Frontal cortex (tissue), 4 donors: ENCODE measurements around the gene ENTHD1. TPM values are rescaled to one million over a fixed set of nuclear protein-coding genes. Genes with fewer than 3 reads are reported as not detected.

Experiments used
- DNase-seq, 2 donors: peaks; one replicate each; pipeline ENCODE4 v3.0.0; 2012; ENCODE audit warnings: low spot score in 2 of 2
- FAIRE-seq: peaks from 2 replicates; lab custom pipeline; 2012; peaks lifted over from hg19 to GRCh38; lab: Jason Lieb, UNC
- small RNA-seq: library from RNA; depleted of rRNA; stranded (forward); fragments of <200 nt; gene quantifications from one replicate; pipeline ENCODE3, GENCODE V24; 2014
- total RNA-seq: library from RNA; depleted of rRNA; stranded (reverse); fragments of >200 nt; gene quantifications from one replicate; pipeline ENCODE4 v1.2.3, GENCODE V29; 2014
- donor health status: control.
- donor health status: control.
- donor health status: control.

Gene ENTHD1
- total RNA-seq, 1 donor from 2014 or later = under 0.01 TPM

GRCh38 chr22:39703928-39704639 lies 189.5 kb downstream of the ENTHD1 start:
- DNase-seq (no peak), FAIRE-seq (no peak)

- DNase-seq = no peak
- no peak for FAIRE-seq
Observed at GRCh38 chr22:39703091-39703490, 190.5 kb downstream of the ENTHD1 start.

DNA sequence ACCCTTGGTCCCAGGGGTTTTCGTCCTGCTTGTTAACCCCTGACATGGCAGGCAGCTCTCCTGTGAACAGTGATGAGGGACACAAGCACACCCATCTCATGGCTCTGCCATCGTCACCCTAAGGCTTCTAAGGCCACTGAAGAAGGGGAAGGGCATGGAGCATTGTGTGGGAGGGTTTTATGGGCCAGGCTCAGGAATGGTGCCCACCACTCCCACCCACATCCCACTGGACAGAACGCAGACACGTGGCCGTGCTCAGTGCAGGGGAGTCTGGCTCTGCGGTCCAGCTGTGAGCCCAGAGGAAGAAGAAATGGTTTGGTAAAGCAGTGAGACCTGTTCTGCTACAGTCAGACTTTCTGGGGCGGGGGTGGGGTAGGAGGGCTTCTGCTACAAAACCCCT lies 193.0 kb downstream of the ENTHD1 start:
- DNase-seq (no peak), FAIRE-seq (no peak)

DNA sequence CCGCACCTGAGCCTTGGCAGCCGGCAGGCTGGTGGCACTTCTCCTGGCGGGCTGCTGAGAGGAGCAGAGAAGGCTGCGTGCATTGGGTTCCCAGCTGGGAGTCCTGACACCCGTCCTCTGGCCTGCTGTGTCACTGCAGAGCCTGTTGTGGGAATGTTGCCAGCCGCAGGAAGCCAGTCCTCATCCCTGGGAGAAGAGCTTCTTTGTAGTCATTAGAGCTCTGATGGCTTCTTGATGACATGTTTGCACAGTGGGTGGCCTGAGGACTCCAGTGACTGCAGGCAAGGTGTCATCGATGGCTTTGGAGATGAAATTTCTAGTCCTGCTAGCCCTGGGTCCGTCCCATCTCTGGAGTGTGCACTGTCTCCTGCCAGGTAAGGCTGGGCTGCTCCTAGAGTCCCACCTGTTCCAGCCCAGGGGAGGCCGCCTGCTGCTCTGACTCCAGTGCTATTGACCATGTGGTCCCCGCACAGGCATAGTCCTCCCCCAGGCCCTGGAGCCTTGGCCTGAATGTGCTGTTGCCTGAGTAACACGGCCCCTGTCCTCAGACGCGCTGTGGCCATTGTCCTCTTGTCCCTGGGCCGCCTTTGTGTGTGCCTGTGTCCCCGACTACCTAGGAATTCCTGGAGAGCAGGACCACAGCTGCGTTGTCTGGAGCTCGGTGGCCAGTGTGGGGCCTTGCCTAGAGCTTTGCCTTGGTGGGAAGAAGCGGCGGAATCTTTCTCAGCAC lies 193.8 kb downstream of the ENTHD1 start:
- DNase-seq (peak in 1 of 2 donors; percentile 52), FAIRE-seq (no peak)

GRCh38 chr22:39697790-39698430 lies 195.7 kb downstream of the ENTHD1 start:
- DNase-seq = no peak
- no peak for FAIRE-seq

- no peak for DNase-seq
- no peak for FAIRE-seq
Observed at GRCh38 chr22:39693943-39694500, 199.5 kb downstream of the ENTHD1 start.

Small RNAs within 50 kb of the gene (small RNA-seq; reads per million reads assigned to genes)
- not detected for gene RN7SKP210

Other genes starting within 250 kb of the ENTHD1 start
- 5.3 TPM for gene GRAP2, start 7.3 kb upstream of the ENTHD1 start, total RNA-seq
- not detected for gene TMA7B, start 66.6 kb upstream of the ENTHD1 start, total RNA-seq
- 0.41 TPM for gene FAM83F, start 101.2 kb upstream of the ENTHD1 start, total RNA-seq